GM12878 (cell line): ENCODE results near the gene PRSS1. TPM values are rescaled to one million over a fixed set of nuclear protein-coding genes. Genes with fewer than 3 reads are reported as not detected.

Experiments
- HCFC1 ChIP-seq: fragments of 150-350 bp; IDR thresholded peaks from 2 replicates; pipeline ENCODE4 v1.6.1; 2014; ENCODE audit warnings: low read length
- HDAC2 ChIP-seq: fragments of 200-600 bp; sonication (generic); IDR thresholded peaks from 2 replicates; pipeline ENCODE4 v1.6.1; 2017
- IKZF2 ChIP-seq, 2 experiments: fragments of 450-650 bp; IDR thresholded peaks; 2 replicates each; pipeline ENCODE4 v1.6.1; 2017; ENCODE audit warnings: mild to moderate bottlenecking in 2 of 2, moderate library complexity in 2 of 2
- IRF4 ChIP-seq: IDR thresholded peaks from 2 replicates; pipeline ENCODE4 v1.6.1; 2011; ENCODE audit warnings: low read depth, low read length
- KAT2A ChIP-seq: conservative IDR thresholded peaks from 2 replicates; pipeline ENCODE4 v1.6.1; 2011; ENCODE audit warnings: low read depth, low read length; ENCODE audit not compliant: control insufficient read depth
- NFIC ChIP-seq: IDR thresholded peaks from 2 replicates; pipeline ENCODE4 v1.6.1; 2012; ENCODE audit warnings: low read depth, mild to moderate bottlenecking, inconsistent platforms, low read length, moderate library complexity
- NFYA ChIP-seq: IDR thresholded peaks from 2 replicates; pipeline ENCODE4 v1.6.1; 2011; ENCODE audit warnings: low read depth, mild to moderate bottlenecking, low read length, improper control_type of control experiment, borderline replicate concordance
- NR2C1 ChIP-seq: fragments of 450-650 bp; IDR thresholded peaks from 2 replicates; pipeline ENCODE4 v1.6.1; 2017; ENCODE audit warnings: antibody characterized with exemption, mild to moderate bottlenecking, moderate library complexity
- NR2F1 ChIP-seq: fragments of 450-650 bp; conservative IDR thresholded peaks from 2 replicates; pipeline ENCODE4 v1.6.1; 2017; ENCODE audit warnings: mild to moderate bottlenecking
- RAD21 ChIP-seq: IDR thresholded peaks from 2 replicates; pipeline ENCODE4 v1.6.1; 2011; ENCODE audit warnings: mild to moderate bottlenecking, low read depth, low read length, moderate library complexity; ENCODE audit not compliant: insufficient read depth
- RELA ChIP-seq: fragments of 450-650 bp; IDR thresholded peaks from 2 replicates; pipeline ENCODE4 v1.8.0; 2014; ENCODE audit warnings: borderline replicate concordance; ENCODE audit not compliant: partially characterized antibody
- RUNX3 ChIP-seq: IDR thresholded peaks from 2 replicates; pipeline ENCODE4 v1.6.1; 2012; ENCODE audit warnings: low read length, inconsistent platforms
- SIN3A ChIP-seq: IDR thresholded peaks from 2 replicates; pipeline ENCODE4 v1.6.1; 2012; ENCODE audit warnings: low read depth, low read length, improper control_type of control experiment
- SIX5 ChIP-seq: IDR thresholded peaks from 2 replicates; pipeline ENCODE4 v1.6.1; 2011; ENCODE audit warnings: mild to moderate bottlenecking, low read depth, low read length, moderate library complexity; ENCODE audit not compliant: severe bottlenecking
- SMAD5 ChIP-seq: IDR thresholded peaks from 2 replicates; pipeline ENCODE4 v1.6.1; 2016; ENCODE audit warnings: antibody characterized with exemption, low read depth
- SMC3 ChIP-seq: IDR thresholded peaks from 2 replicates; pipeline ENCODE4 v1.6.1; 2011; ENCODE audit warnings: low read length, improper control_type of control experiment, borderline replicate concordance
- SREBF1 ChIP-seq: IDR thresholded peaks from 2 replicates; pipeline ENCODE4 v1.6.1; 2012; ENCODE audit warnings: mild to moderate bottlenecking, low read length
- USF1 ChIP-seq: IDR thresholded peaks from 2 replicates; pipeline ENCODE4 v1.6.1; 2011; ENCODE audit warnings: borderline replicate concordance, low read depth, mild to moderate bottlenecking, moderate library complexity, mixed read lengths, low read length; ENCODE audit not compliant: insufficient read depth; ENCODE audit errors: extremely low read length
- WRNIP1 ChIP-seq: IDR thresholded peaks from 2 replicates; pipeline ENCODE4 v1.6.1; 2011; ENCODE audit warnings: low read depth, low read length, improper control_type of control experiment, borderline replicate concordance
- ZBTB40 ChIP-seq: fragments of 450-650 bp; IDR thresholded peaks from 2 replicates; pipeline ENCODE4 v1.6.1; 2016; ENCODE audit warnings: mild to moderate bottlenecking, moderate library complexity, borderline replicate concordance
- ZNF217 ChIP-seq: fragments of 450-650 bp; IDR thresholded peaks from 2 replicates; pipeline ENCODE4 v1.6.1; 2017; ENCODE audit warnings: antibody characterized with exemption, mild to moderate bottlenecking
- ZNF274 ChIP-seq: IDR thresholded peaks from one replicate; pipeline ENCODE4 v1.8.0; 2011; ENCODE audit not compliant: insufficient read length, insufficient read depth
- polyA plus RNA-seq, 11 experiments: library from polyadenylated mRNA; depleted of rRNA in 4 of 11; unstranded in 6 of 11; stranded (reverse) in 5 of 11; fragments of >200 nt; fragmentation: Nextera tagmentation in 4 of 11; fragmentation: Illumina TruSeq in 1 of 11; extraction: Ambion mirVana in 4 of 11; extraction: Trizol in 1 of 11; gene quantifications; 1 replicate in 1 of 11; 2 replicates in 10 of 11; pipeline versions ENCODE4 v1.2.1 to v1.2.3, GENCODE V29; 2011 to 2016; ENCODE audit warnings: inconsistent platforms in 2 of 11, missing spikeins in 2 of 11, low read depth in 1 of 11
- total RNA-seq, 4 experiments: library from RNA; depleted of rRNA in 3 of 4; stranded (reverse); fragments of >200 nt in 3 of 4; fragmentation: Illumina TruSeq in 1 of 4; extraction: Trizol in 1 of 4; gene quantifications; 2 replicates each; pipeline versions ENCODE4 v1.2.1 to v1.2.3, GENCODE V29; 2013 to 2021
- TF ChIP-seq, protein P1 (sequence below): IDR thresholded peaks from 2 replicates; pipeline ENCODE4 v1.6.1; 2011; ENCODE audit warnings: low read depth, mild to moderate bottlenecking, low read length, moderate library complexity, borderline replicate concordance; ENCODE audit errors: extremely low read depth

The PRSS1 gene
- total and polyA plus RNA-seq, 10 of the 15 experiments (the other 5 are each of a cell fraction or from before 2014, with no cell fraction given): 11.9 TPM; not detected in 9

GRCh38 chr7:142782922-142783900, 33.9 kb downstream of the PRSS1 start (continued):
- TF ChIP-seq IRF4 (0 out of 2 replicates have a peak, but pooled peaks have one; percentile 46), SIN3A (no peak), WRNIP1 (no peak), USF1 (no peak), NR2F1 (no peak; the same call in 1 of the 2 replicates), HDAC2 (no peak), RUNX3 (peak; percentile 48), HCFC1 (peak; percentile 14; the same call in 1 of the 2 replicates), ZBTB40 (no peak), SIX5 (no peak), RELA (no peak), RAD21 (peak; percentile 100), KAT2A (no peak), SREBF1 (no peak), NFYA (no peak), NR2C1 (no peak), IKZF2 (IDR thresholded peaks at IDR 0.05) (peak; percentile 66 to 68), ZNF217 (0 out of 2 replicates have a peak, but pooled peaks have one; percentile 57), NFIC (0 out of 2 replicates have a peak, but pooled peaks have one; percentile 33), ZNF274 (no peak), SMAD5 (no peak), SMC3 (peak; percentile 99)
- TF ChIP-seq, protein P1, sequence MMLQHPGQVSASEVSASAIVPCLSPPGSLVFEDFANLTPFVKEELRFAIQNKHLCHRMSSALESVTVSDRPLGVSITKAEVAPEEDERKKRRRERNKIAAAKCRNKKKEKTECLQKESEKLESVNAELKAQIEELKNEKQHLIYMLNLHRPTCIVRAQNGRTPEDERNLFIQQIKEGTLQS: peak; percentile 40; the same call in 1 of the 2 replicates
